GM21423 (cell line): ENCODE measurements around the gene HOXB8.

Source experiments
- ATAC-seq: cut with Tn5 transposase; IDR thresholded peaks from one replicate; pipeline ENCODE4 v1.9.1; 2021; ENCODE audit warnings: mild to moderate bottlenecking, moderate library complexity; ENCODE audit not compliant: unreplicated experiment

The HOXB8 gene

DNA sequence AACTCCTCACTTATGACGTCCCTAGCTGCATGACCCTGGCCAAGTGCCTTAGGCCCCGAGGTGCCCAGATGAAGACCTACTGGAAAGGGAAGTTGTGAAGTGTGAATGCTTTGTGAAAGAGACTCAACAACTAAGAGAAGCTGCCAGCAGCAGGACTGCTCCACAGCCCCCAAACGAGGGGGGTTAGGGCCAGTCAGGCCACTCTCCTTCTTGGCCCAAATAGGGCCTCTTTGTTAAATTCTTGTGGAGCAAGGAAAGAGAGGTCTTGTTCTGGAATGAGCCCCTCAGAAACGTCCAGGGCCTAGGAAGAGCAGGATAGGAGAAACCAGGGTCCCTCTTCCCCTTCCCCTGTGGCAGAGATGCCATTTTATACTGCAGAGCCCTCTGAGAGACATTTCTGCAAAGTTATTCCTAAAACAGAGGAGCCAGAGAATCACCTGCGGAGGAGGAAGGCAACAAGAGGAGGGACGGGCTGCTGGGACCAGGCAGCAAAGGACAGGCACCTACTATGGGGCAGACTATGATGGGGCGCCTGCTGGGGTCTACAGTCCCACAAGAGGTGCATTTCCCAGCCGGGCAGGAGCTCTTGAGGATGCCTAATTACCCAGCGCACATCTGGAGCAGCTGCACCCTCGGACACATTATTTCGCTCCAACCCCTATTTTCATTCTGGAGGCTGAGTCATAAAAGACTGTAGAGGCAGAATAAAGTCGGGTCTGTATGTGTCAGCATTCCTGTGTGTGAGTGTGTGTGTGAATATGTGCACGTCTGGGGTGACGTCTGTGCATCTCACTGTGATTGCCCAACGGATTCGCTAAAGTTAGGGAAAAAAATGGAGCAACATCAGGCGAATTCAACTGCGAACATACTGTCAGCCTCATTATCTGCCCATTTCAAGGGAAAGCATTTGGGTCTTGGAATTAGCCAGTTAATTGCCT, 22.5 kb upstream of the HOXB8 start:
- ATAC-seq: no peak

DNA sequence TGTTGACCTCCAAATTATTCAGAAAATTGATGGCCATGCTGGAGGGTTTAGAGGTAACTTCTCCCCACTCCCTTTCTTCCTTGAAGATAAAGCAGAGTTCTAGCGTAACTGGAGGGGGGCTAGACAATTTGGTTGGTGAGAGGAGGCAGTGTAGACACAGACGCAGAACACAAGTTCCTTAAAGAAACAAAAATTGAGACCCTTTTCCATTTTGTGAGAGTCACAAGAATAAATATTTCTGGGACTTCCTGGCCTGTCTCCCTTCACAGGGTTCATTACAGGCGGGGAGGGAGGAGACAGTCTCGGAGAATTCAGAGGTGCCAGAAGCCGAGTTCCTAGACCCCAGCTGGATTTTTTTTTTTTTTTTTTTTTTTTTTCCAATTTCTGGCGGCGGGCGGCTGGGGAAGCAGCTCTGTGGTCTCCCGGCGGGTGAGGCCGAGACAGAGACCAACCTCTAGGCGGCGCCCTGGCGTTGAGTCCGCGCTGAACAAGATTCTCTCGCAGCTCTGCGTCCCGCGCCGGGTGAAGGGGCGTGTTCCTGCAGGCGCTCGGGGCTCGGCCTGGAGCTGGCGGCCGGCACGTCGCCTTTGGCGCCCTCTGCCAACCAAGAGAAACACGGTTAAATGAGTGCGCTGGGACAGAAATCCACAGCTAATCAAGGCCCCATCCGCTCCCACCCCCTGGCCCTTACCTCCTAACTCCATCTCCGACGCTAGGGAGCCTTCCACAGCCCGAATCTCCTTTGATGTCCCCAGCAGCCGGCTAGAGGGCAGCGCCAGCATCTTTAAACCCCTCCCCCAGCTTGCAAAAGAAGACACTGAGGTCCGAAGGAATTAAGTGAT, 21.3 kb upstream of the HOXB8 start:
- ATAC-seq: no peak

- no peak for ATAC-seq
These were observed 19.6 kb upstream of the HOXB8 start for GRCh38 chr17:48634493-48635208.

- ATAC-seq: no peak
These were observed 18.2 kb upstream of the HOXB8 start for GRCh38 chr17:48633266-48633677.

DNA sequence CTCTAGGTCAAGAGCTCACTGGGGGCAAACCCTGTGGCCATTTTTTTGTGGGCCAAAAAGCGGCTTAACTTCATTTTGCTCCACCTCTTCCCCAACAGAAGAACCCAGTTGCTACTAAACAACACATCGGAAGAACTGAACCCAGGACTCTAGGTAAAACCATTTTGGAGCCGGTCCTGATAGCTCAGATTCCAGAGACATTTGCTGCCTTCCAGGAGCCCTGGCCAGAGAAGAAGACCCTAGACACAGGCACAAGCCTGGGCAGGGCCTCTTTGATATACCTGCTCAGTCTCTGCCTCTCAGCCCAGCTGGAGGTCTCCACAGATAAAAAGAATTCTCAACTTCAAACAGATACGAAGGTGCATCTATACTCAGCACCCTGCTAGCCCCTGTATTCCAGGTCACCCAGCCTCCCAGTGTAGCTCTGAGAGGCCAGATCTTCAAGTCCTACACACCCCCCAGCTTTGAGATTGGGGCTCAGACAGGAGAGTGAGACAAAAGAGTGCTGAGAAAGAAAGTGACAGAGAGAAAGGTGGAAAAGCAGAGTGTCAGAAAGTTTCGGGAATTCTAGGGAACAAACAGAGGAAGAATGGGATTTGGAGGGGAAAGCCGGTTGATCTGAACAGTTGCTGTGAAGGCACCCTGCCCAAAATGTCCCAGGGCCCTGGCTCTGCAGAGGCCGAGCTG, 17.6 kb upstream of the HOXB8 start:
- ATAC-seq: no peak

GRCh38 chr17:48631693-48632578, 16.8 kb upstream of the HOXB8 start:
- ATAC-seq: no peak

DNA sequence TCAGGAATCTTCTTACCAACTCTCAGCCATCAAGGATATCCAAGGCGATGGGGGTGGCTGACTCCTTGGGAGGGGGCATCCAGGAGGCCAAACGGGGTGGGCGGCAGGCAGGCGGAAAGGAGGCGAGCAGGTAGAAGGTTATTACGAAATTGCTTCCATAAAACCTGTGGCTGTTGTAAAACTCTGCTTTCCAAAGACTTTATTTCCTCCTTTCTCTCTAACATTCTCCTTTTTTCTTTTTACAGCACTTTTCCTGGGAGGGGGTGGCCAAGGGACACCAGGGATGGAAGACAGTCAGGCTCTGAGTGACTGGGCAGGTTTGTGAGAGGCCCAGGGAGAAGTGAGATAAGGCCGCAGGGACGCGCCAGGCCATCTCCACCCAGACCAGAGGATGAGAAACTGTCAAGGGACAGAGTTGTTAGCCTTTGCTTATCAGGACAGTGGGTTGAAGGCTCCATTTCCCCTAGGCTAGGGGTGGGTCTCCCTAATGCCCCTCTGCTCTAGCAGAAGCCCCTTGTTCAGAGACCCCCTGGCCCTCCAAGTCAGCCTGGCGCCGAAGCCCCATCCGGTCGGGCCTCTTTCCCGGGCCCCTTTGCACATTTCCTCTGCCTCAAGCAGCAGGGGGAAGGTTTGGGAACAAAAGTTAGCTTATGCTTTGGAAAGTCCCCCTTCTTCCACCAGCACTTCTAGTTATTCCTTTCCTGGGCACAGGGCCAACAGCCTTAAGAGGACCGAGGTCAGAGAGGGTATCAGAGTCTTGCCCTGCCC, 16.0 kb upstream of the HOXB8 start:
- ATAC-seq: no peak

GRCh38 chr17:48630009-48630924, 15.2 kb upstream of the HOXB8 start:
- ATAC-seq: no peak

GRCh38 chr17:48629411-48629759, 14.3 kb upstream of the HOXB8 start:
- ATAC-seq: no peak

GRCh38 chr17:48628649-48629410, 13.7 kb upstream of the HOXB8 start:
- no peak for ATAC-seq

DNA sequence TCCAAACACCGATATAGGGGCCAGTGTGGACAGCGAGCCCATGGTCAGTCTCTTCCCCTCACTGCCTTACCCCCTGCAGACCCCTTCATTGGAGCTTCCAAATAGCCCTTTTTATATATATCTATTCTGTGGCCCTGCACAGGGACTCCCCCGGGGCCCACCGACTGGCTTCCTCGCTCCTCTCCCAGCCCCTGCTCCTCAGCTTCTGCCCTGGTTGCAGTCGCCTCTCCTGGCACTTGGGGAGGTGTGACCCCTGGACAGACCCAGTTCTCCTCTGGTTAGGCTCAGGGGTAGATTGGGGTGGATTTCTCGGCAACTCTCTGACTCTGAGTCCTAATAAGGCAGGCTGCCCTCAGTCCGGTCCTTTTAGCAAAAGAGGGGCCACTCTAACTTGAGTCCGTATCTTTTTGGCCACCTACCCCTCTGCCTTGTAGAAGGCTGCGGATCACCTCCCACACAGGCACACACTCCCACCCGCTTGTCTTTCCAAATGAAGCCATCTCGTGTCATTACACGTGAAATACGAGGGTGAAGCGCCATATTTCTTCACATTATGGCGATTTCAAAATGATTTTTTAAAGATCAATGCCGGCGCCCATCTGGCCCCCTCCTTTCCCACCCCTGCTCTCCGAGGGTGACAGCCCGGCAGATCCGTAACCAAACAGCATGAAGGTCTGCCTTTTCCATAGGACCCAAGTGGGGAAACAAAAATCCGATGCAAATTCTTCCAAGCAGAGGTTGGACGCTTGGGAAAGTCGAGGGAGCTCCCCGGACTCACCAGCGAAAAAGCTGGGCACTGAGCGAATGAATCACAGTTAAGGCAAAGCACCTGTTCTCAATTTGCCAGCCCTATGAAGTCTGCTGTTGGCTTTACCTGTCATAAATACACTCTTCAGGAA, 12.8 kb upstream of the HOXB8 start:
- no peak for ATAC-seq

- no peak for ATAC-seq
These were observed 12.1 kb upstream of the HOXB8 start for GRCh38 chr17:48627118-48627597.

- ATAC-seq: no peak
These were observed 11.4 kb upstream of the HOXB8 start, which contains the start of gene HOXB9 for GRCh38 chr17:48626245-48627117. TSS of gene HOXB9 (minus strand) at chr17:48626358. CDS start at chr17:48626269, 89 bp downstream.

DNA sequence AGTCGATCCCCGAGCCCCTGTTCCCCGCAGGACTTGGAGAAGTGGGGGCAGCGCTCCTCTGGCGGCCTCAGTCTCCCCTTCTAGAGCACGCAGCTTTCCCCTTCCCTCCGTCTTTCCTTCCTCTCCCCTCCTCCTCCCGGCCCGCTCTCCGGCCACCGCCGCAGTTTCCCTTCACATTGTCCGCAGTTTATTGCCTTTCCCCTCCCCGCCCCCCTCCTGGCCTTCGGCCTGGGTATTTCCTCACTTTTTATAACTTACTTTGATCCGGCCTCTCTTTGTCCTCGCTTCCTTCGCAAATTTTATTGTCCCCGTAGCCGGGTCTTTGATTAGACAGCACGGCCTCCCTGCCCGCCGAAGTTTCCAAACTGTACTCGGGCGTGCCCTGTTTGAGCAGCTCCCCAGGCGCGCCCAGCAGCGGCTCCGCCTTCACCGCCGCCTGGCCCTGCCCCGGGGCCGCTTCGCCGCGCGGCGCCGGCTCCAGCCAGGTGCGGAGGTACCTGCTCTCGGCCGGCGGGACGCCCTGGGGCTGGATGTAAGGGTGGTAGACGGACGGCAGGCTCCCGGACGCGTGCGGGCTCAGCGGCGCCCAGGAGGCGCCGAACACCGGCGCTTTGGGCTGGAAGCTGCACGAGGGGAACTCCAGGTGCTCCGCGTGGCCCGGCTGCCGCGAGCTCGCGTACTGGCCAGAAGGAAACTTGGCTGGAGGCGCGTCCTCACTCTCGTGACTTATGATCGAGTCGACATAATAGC, 10.6 kb upstream of the HOXB8 start:
- ATAC-seq: no peak
